Endothelial cell of hepatic sinusoid (primary cell): ENCODE measurements around the gene RNF224.

Experiments
- in situ Hi-C: cut with HindIII; loops from 2 replicates; pipeline ENCODE4 v1.10.0; 2017; ENCODE audit warnings: low sequenced_read_pairs

RNF224 gene

DNA sequence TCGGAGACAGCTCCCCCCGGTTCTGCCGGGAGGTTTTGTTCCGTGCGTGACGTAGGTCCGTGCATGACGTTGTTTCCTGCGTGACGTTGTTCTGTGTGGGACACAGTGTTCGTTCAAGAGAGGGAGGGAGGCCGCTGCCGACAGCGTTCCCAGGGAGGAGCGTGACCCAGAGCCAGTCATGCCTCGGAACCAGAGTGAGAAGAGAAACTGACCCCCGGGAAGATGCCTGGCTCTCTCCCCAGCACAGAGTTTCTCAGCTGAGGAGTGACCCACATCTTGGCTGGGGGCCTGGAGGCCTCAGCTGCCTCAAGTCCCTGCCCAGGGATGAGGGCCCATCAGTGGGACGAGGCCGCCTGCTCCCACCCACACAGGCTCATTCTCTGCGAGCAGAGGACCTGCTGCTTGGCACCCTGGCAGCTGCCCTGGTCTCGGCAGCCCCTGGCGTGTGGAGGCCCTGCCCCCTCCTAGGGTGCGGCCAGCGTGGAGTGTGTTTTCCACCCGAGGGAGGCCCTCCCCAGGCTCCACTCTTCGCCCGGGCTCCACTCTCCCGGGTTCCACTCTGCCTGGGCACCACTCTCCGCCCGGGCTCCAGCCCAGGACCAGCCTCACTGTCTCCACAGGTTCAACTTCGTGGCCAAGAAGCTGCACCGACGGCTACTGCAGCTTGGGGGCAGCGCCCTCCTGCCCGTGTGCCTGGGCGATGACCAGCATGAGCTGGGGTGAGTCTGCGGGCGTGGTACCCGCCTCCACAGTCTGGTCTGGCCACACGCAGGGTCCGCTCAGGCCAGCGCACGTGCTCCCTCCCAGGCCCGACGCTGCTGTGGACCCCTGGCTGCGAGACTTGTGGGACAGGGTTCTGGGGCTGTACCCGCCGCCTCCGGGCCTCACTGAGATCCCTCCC lies 13.9 kb upstream of the RNF224 start:
- in situ Hi-C loops, result no loop called here

DNA sequence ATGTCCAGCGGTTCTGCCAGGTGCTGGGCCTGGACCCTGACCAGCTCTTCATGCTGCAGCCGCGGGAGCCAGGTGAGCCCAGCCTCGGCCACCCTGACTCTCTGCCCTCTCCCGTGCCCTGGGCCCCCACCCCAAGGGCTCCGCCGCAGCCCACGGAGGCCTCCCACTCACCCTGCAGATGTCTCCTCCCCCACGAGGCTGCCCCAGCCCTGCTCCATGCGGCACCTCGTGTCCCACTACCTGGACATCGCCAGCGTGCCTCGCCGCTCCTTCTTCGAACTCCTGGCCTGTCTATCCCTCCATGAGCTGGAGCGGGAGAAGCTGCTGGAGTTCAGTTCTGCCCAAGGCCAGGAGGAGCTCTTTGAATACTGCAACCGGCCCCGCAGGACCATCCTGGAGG lies 12.7 kb upstream of the RNF224 start:
- in situ Hi-C loops, result no loop called here

DNA sequence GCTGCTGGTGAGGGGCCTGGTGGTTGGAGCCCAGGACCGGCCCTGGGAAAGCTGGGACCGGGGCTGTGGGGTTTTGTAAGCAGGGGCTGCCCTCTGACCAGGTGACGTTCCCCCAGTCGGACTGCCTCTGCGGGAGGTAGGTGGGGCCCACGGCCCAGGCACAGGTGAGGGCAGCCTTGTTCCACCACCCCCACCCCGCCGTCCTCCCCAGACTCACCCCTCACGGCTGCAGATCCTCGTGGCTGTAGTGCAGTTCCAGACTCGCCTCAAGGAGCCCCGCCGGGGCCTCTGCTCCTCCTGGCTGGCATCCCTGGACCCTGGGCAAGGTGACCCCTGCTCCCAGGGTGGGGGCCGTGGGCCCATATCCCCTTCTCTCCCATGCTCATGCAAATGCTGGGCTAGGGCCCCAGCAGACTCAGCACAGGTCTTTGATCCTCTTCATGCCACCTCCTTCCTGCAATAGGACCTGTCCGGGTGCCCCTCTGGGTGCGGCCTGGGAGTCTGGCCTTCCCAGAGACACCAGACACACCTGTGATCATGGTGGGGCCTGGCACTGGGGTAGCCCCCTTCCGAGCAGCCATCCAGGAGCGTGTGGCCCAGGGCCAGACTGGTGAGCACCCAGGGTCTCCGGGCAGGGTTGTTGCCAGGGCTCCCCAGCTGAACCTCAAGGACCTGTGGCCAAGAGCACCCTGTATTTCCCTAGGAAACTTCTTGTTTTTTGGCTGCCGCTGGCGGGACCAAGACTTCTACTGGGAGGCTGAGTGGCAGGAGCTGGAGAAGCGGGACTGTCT lies 11.9 kb upstream of the RNF224 start:
- in situ Hi-C loops, result no loop called here

DNA sequence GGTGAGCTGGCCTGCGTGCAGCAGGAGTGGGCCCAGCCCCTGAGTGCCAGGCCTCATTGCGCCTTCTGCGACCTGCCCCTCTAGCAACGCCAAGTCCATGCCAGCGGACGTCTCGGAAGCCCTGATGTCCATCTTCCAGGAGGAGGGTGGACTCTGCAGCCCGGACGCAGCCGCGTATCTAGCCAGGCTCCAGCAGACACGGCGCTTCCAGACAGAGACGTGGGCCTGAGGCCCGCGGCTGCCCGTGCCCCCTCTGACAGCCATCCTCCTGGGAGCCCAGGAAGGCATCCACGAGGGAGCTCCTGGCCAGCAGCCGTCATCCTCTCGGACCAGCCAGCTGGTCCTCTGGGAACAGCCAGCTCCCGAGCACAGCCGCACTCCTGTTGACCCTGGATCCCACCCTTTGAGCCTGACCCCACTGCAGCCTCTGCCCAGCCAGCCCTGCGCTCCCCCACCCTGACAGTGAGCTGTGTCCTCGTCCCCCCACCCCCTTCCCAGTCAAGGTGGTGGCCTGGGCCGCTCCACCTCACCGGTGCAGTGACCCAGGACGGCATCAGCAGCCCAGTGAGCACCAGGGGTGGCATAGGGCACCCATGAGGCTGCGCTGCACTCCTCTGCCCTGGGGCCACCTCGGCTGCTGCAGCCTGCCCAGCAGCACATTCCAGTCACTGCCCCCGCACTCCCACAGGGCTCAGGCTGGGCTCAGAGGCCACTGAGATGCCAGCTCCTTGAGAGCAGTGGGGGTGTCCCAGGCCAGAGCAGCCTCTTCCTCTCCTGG lies 10.9 kb upstream of the RNF224 start:
- in situ Hi-C loops, result no loop called here

DNA sequence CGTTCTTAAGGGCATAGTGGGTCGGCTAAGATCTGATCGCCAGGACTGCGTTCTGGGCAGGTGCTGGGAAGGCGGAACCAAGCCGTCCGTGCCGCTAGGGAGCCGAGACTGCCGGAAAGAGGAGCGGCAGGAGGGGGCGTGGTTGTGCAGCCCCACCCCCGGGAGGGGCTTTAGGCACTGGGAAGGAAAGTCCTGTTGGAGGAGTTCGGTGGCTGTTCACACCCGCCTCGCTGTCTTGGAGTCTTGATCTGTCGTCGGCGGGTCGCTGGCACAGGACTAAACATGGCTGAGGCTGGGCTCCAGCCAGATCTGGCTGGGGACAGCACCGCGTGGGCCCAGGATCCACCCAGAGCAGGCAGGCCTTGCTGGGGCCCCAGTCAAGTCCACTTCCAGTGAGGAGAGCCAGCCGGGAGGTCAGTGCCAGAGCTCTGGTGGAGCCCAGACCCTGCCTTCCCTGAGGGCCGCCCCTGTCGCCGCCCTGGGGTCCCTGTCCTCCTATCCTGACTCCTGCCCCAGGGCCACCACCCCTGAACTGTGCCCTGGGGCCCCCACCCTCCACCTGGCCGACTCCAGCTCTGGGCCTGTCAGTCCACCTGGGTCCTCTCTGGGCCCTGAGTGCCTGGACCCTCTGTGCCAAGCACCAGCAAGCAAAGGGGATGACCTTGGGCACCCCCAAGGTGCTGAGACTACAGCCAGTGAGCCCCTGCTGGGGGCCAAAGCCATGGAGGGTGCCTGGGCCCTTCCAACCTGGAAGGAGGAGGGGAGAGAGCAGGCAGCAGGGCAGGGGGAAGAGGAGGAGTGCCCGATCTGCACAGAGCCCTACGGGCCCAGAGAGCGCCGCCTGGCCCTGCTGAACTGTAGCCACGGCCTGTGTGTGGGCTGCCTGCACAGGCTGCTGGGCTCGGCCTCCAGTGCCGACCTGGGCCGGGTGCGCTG lies 9.8 kb upstream of the RNF224 start:
- in situ Hi-C loops, result no loop called here

DNA sequence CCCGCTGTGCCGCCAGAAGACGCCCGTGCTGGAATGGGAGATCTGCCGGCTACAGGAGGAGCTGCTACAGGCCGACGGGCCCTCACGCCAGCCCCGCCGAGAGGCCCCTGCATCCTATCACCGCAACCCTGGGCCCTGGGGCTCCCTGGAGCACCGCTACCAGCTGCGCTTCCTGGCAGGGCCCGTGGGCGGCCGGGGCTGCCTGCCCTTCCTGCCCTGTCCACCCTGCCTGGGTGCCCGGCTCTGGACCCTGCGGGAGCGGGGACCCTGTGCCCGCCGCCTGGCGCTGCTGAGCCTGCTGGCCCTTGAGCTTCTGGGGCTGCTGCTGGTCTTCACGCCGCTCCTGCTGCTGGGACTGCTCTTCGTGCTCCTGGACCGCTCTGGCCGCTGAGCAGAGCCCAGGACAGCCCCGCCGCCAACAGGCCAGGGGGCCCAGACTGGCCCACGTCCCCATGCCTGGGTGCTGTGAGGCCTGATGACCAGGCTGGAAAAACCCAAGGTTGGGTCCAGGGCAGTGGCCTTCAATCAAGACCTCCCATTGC lies 9.0 kb upstream of the RNF224 start:
- in situ Hi-C loops, result no loop called here

DNA sequence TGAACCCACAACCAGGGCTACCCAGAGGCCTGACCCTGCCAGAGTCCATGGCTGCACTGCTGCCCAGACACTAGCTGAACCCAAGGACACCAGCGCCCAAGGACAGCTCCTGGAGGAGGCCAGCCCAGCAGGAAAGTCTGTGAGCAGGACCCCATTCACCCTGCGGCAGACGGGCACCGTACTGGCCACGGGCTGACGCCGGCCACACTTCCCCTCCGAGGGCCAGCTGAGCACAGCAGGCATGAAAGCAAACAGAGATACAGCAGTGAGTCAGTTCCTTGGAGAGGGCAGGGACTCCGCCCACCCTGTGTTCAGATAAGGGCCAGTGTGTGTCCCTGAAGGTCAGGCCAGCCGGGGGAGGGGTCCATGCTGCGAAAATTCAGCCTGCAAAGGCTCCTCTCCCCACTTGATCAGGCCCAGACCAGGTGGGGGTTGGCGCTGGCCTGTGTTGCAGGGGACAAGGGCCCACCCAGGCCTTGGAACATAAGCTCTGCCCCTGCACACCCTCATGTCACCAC lies 8.5 kb upstream of the RNF224 start:
- in situ Hi-C loops, result no loop called here

DNA sequence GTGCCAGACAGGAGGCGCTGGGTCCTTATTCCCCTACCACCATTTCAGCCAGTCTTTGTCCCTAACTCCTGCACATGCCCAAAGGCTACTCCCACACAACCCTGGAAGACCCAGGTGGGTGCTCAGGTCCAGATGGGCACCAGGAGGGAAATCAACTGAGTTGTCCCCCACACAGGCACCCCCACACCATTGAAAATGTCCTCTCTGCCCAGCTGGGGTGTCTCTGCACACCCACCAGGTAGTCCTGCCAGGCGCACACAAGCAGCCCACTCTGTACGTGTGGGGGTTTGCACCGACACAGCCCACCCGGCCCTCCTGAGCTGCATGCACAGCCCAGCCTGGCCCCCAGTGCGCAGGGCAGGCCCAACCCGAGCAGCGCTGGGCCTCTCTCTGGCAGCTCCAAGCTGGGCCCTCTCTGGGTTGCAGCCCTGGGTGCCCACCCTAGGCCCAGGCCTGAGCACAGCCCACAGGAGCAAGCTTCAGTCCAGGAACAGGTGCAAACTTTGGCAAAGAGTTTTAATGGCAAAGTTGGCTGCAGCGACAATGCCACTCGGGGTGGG lies 7.5 kb upstream of the RNF224 start:
- in situ Hi-C loops, result loop anchor here (5.0 kb wide), 1 partner anchor 53 kb away; no protein-coding TSS in a partner anchor

DNA sequence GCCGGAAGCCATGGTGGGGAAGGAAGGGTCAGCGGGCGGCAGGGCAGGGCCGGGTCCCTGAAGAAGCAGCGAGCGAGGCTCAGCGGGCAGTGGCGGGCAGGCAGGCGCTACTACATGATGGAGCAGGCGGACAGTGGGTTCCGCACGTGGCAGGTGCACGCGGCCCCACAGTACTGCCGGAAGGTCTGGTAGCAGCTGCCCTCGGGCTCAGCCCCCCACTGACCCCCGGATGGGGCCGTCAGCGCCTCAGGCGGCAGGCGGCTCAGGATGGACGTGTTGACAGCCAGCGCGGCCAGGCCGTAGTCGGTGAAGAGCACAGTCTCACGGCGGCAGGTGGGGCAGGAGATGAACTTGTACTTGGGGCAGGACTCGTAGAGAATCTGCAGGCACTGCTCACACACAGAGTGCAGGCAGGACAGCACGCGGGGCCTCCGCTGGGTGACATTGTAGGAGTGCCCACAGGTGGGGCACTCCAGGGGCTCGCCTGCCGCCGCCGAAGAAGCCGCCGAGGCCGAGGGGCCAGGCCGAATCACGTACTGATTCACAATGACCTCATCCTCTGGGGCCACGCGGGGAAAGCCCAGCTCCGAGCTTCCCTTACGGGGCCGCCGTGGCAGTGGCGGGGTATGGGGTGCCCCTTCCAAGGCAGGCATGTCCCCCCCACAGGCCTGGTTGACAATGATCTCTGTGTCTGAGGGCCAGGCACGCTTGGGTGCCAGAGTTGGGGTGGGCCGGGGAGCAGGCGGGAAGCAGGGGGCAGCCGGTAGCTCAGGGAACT lies 6.8 kb upstream of the RNF224 start:
- in situ Hi-C loops, result loop anchor here (5.0 kb wide), 1 partner anchor 53 kb away; no protein-coding TSS in a partner anchor

DNA sequence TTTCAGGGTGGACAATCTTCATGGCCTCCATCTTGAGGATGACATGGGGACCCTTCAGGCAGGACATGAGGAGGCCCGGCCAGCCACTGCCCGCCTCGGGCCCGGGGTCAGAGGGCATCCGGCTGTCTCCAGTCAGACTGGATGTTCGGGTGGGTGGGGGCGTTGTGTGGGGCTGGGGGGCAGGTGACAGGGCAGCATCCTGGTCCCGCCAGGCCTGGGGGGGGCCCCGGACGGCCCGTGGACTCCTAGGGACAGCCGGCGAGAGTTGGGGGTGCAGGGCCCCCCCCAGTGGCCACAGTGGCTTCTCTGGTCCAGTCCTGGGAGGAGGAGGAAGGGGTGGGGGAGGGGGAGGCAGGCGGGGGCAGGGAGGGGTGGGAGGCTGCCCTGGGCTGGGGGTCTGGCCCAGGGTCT lies 6.2 kb upstream of the RNF224 start:
- in situ Hi-C loops, result loop anchor here (5.0 kb wide), 1 partner anchor 54 kb away; no protein-coding TSS in a partner anchor

DNA sequence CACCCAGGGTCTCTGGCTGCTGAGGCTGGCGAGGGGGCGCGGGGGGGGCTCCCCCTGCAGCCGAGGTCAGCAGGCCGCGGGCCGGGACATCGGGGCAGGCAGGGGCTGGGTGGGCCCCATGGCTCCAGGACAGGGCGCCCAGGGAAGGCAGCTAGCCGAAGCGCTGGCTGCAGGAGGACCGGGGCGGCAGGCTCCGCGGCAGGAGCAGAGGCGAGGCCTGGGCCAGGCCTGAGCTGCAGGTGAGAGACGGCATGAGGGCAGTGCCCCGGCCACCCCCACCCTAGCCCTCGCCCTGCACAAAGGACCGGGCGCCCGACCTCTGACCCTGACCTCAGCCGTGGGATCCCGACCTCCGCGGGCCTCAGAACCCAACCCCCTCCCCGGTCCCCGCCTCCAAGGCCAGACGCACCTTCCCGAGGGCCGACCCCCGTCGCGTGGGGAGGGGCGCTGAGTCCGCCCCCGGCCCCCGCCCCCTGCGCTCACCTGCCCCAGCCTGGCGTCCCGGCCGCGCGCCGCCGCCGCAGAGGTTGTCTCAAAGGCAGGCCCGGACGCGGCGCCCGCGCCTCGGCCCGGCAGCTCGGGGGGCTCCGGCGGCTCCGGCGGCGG lies 5.7 kb upstream of the RNF224 start:
- in situ Hi-C loops, result loop anchor here (5.0 kb wide), 1 partner anchor 54 kb away; no protein-coding TSS in a partner anchor

DNA sequence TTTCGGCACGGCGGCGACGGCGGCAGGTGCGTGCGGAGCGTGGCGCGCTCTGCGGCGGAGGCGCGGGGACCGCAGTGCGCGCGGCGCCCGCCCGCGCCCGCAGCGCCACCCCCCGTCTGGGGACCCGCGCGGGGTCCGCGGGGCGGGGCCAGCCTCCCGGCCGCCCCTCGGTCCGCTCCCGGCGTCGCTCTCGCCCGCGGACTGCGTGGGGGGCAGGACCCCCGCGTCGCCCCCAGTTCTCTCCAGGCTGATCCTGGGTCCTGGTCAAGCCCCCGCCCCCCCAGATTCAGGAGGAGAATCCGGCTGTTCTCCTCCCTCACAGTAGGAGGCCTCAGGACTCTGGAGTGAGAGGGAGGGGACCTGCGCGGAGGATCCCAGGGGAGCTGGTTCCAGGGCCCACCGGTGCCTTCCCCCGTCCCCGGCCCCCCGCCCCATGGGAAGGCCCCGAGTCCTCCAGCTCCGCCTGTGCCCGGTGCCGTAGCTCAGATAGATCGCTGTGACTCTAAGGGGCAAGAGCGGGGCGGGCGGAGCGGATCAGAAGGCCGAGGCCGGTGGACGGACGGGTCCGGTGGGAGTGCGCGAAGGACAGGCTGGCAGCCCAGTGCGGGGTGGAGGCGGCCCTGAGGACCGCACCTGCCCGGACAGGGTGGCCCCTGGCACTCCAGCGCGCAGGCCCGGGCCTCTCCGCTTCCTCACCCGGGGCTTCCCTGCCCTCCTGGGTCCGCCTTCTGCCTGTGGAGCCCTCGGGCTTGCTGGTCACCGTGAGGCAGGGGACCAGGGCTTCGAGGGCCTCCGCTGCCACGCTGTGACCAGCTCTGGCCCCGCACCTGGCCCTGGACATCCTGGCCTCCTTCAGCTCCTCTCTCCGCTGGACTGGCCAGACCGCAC lies 4.9 kb upstream of the RNF224 start, which contains the start of gene RNF208:
Gene RNF208, minus strand, starts transcription at position 51 of the 888 bp plus-strand sequence. CDS start 1,028 bp downstream, outside the sequence.
- in situ Hi-C loops, result loop anchor here (5.0 kb wide), 1 partner anchor 55 kb away; no protein-coding TSS in a partner anchor

DNA sequence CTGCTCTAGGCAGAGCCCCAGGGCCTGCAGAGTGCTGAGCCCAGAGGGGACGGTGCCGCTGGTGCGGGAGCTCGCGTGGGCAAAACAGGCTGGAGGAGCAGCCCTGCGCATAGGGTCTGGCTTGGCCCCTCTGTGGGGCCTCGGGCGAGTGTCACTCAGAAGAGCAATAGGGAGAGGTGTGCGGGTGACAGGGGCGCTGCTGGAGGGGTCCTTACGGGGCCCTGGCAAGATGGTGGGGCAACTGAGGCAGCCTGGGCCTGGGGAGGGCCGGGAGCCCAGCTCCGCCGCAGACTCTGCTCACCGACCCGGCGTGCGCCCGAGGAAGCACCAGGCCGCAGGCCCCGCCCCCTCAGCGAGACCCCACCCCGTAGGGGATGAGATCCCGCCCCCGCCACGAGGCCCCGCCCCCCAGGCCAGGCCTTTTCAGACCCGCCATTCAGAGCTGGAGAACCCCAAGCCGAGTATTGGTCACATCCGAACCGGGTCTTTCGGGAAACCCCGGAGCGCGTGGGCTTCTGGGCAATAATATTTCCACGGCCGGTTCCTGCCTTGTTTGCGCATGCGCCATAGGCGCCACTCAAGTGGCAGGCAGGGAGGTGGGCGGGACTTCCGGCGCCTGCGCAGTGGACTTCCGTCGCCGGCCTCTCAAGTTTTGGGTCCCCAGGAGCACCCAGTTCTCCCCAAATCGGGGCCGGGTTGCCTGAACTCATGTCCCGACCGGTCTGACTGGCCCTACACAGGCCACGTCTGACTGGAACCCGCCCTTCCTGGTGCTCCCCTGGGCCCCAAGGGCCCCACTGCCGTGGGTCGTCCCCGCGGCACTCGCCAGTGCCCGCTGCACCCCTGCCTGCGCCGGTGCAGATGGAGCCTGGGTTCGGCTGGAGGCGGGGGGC lies 4.0 kb upstream of the RNF224 start:
- in situ Hi-C loops, result loop anchor here (5.0 kb wide), 1 partner anchor 56 kb away; no protein-coding TSS in a partner anchor

DNA sequence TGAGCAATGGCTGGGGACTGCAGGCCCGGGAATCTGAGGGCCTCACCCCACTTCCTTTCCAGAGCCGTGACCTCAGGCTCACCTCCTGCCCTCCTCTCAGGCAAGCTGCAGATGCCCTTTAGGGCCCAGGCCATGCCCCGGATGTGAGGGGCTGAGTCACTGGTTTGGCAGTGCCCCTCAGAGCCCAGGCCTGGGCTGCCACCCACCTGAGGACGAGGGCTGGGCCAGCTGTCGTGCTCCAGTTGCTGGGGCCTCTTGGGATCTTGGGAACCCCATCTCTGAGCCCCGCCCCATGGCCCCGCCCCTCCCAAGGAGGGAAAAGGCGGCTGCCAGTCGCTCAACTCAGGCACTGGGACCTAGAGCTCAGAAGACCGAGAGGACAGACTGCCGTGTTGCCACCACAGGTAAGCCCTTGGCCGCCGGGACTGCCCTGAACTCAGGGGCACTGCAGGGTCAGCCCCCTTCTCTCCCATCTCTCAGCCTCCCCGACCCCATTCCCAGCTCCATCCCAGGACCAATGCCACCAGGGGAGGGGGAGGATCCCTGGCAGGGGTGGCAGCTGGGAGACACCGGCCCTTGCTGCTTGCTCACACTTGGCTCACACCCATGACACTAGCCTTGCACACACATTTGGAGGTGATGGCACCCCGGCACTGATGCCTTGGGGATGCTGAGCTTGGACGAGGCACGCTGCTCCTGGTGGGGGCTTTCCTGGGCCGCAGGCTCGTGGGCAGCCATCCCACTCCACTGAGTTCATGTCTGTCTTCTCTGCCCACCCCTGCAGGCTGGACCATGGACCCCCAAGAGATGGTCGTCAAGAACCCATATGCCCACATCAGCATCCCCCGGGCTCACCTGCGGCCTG lies 2.2 kb upstream of the RNF224 start, which contains the start of gene CYSRT1:
Gene CYSRT1, plus strand, starts transcription at position 345 of the 865 bp plus-strand sequence. Its CDS starts 448 bp downstream, at position 793.
- in situ Hi-C loops, result loop anchor here (5.0 kb wide), 1 partner anchor 58 kb away; no protein-coding TSS in a partner anchor
